ENCODE results near the gene RRM2.

RRM2 gene

GRCh38 chr2:10122500-10123280 lies at the start of gene RRM2:
Gene RRM2 (plus strand): TSS chr2:10122739. CDS start chr2:10122799, 60 bp downstream.
- peak; percentile 95 for DNase-seq (ENCODE audit: low spot score)

GRCh38 chr2:10073706-10074105 lies 48.8 kb upstream of the RRM2 start:
- no peak for DNase-seq (ENCODE audit: low spot score)

GRCh38 chr2:10075101-10075500 lies 47.4 kb upstream of the RRM2 start:
- no peak for DNase-seq (ENCODE audit: low spot score)

GRCh38 chr2:10075571-10076209 lies 46.8 kb upstream of the RRM2 start:
- no peak for DNase-seq (ENCODE audit: low spot score)

- no peak for DNase-seq (ENCODE audit: low spot score)
These were observed 46.0 kb upstream of the RRM2 start for GRCh38 chr2:10076511-10076910.

- no peak for DNase-seq (ENCODE audit: low spot score)
These were observed 45.5 kb upstream of the RRM2 start for GRCh38 chr2:10076988-10077527.

- DNase-seq (ENCODE audit: low spot score): no peak
These were observed 44.5 kb upstream of the RRM2 start for GRCh38 chr2:10078001-10078400.

GRCh38 chr2:10078704-10079265 lies 43.8 kb upstream of the RRM2 start:
- DNase-seq (ENCODE audit: low spot score): no peak

GRCh38 chr2:10079266-10079869 lies 43.2 kb upstream of the RRM2 start:
- DNase-seq (ENCODE audit: low spot score): peak; percentile 48

- DNase-seq (ENCODE audit: low spot score): peak; percentile 74
These were observed 42.5 kb upstream of the RRM2 start, which contains the start of gene CYS1 for GRCh38 chr2:10079870-10080535. Gene CYS1 (minus strand): TSS chr2:10080411. CDS start chr2:10080223, 188 bp downstream.

GRCh38 chr2:10080536-10081304 lies 41.8 kb upstream of the RRM2 start:
- peak; percentile 52 for DNase-seq (ENCODE audit: low spot score)

GRCh38 chr2:10083046-10083445 lies 39.5 kb upstream of the RRM2 start:
- no peak for DNase-seq (ENCODE audit: low spot score)

GRCh38 chr2:10083692-10084211 lies 38.8 kb upstream of the RRM2 start:
- no peak for DNase-seq (ENCODE audit: low spot score)

- DNase-seq (ENCODE audit: low spot score): no peak
These were observed 38.2 kb upstream of the RRM2 start for GRCh38 chr2:10084223-10084865.

- DNase-seq (ENCODE audit: low spot score): no peak
These were observed 37.4 kb upstream of the RRM2 start for GRCh38 chr2:10085043-10085667.

- DNase-seq (ENCODE audit: low spot score): no peak
These were observed 36.9 kb upstream of the RRM2 start for GRCh38 chr2:10085668-10086059.

GRCh38 chr2:10086950-10087349 lies 35.6 kb upstream of the RRM2 start:
- no peak for DNase-seq (ENCODE audit: low spot score)

GRCh38 chr2:10087360-10087759 lies 35.2 kb upstream of the RRM2 start:
- DNase-seq (ENCODE audit: low spot score): no peak

- no peak for DNase-seq (ENCODE audit: low spot score)
These were observed 32.9 kb upstream of the RRM2 start for GRCh38 chr2:10089565-10090190.

Measured in HuH-7 (cell line).